WTC11 (cell line): Measurements from ENCODE around the gene MRPS22. TPM values are rescaled to one million over a fixed set of nuclear protein-coding genes. Genes with fewer than 3 reads are reported as not detected.

Source experiments
- ATAC-seq: fragments of 200-7000 bp; cut with Tn5 transposase; 2 replicates; pipeline ENCODE4 v1.10.0; 2021; ENCODE audit warnings: mild to moderate bottlenecking, moderate library complexity
- CTCF ChIA-PET: fragments of 300-600 bp; sonication (Branson Sonifier 250); formaldehyde crosslinking; loops from one replicate; lab custom pipeline; 2021; ENCODE audit warnings: antibody characterized with exemption; lab: Charles Lee
- POLR2A ChIA-PET: fragments of 350-600 bp; sonication (Branson Sonifier 250); formaldehyde crosslinking; loops from one replicate; lab custom pipeline; 2021; ENCODE audit warnings: antibody characterized with exemption; lab: Charles Lee
- DNase-seq: peaks from one replicate; pipeline ENCODE4 v3.0.0; 2021; ENCODE audit warnings: low spot score
- H3K27ac Mint-ChIP-seq: 2 replicates; pipeline ENCODE4 v1.8.0; 2021; ENCODE audit warnings: mixed read lengths
- H3K27me3 Mint-ChIP-seq: 2 replicates; pipeline ENCODE4 v1.8.0; 2021; ENCODE audit warnings: low read depth, mild to moderate bottlenecking, moderate library complexity, mixed read lengths
- H3K36me3 Mint-ChIP-seq: 2 replicates; pipeline ENCODE4 v1.8.0; 2021; ENCODE audit warnings: mixed read lengths
- H3K4me1 Mint-ChIP-seq: 2 replicates; pipeline ENCODE4 v1.8.0; 2022; ENCODE audit warnings: mixed read lengths
- H3K4me3 Mint-ChIP-seq: 2 replicates; pipeline ENCODE4 v1.8.0; 2021; ENCODE audit warnings: mild to moderate bottlenecking, moderate library complexity, mixed read lengths
- H3K9me3 Mint-ChIP-seq: 2 replicates; pipeline ENCODE4 v1.8.0; 2021; ENCODE audit warnings: mixed read lengths
- EMX1 ChIP-seq: fragments of 250-450 bp; sonication (Bioruptor Pico); IDR thresholded peaks from 2 replicates; pipeline ENCODE4 v1.8.0; 2021; ENCODE audit warnings: mild to moderate bottlenecking
- ESRRA ChIP-seq: sonication (generic); formaldehyde crosslinking; IDR thresholded peaks from 2 replicates; pipeline ENCODE4 v1.8.1; 2022; ENCODE audit warnings: mild to moderate bottlenecking, missing genetic modification reagents, borderline replicate concordance
- GABPB1 ChIP-seq: sonication (generic); formaldehyde crosslinking; IDR thresholded peaks from 2 replicates; pipeline ENCODE4 v1.8.1; 2023; ENCODE audit warnings: mild to moderate bottlenecking, missing genetic modification reagents
- KAT7 ChIP-seq: sonication (generic); formaldehyde crosslinking; IDR thresholded peaks from 2 replicates; pipeline ENCODE4 v1.8.1; 2023; ENCODE audit warnings: missing genetic modification reagents, mild to moderate bottlenecking, borderline replicate concordance
- MYBL2 ChIP-seq: sonication (generic); formaldehyde crosslinking; IDR thresholded peaks from 2 replicates; pipeline ENCODE4 v1.8.1; 2023; ENCODE audit warnings: mild to moderate bottlenecking, moderate library complexity, missing genetic modification reagents
- RORB ChIP-seq: fragments of 250-450 bp; sonication (Bioruptor Pico); IDR thresholded peaks from 2 replicates; pipeline ENCODE4 v1.9.0; 2021; ENCODE audit warnings: mild to moderate bottlenecking
- SMAD3 ChIP-seq: sonication (generic); formaldehyde crosslinking; IDR thresholded peaks from 2 replicates; pipeline ENCODE4 v1.8.0; 2022; ENCODE audit warnings: missing genetic modification reagents, mild to moderate bottlenecking, borderline replicate concordance
- SMAD4 ChIP-seq: sonication (generic); formaldehyde crosslinking; IDR thresholded peaks from 2 replicates; pipeline ENCODE4 v1.8.0; 2022; ENCODE audit warnings: mild to moderate bottlenecking, missing genetic modification reagents
- ZNF423 ChIP-seq: fragments of 250-450 bp; sonication (Bioruptor Pico); IDR thresholded peaks from 2 replicates; pipeline ENCODE4 v2.1.2; 2022; ENCODE audit warnings: mild to moderate bottlenecking, moderate library complexity
- total RNA-seq: library from RNA; stranded (reverse); gene quantifications from 3 replicates; pipeline ENCODE4 v1.2.3, GENCODE V29; 2021
- TF ChIP-seq, protein P1 (sequence below): sonication (generic); formaldehyde crosslinking; conservative IDR thresholded peaks from 2 replicates; pipeline ENCODE4 v1.8.1; 2023; ENCODE audit warnings: mild to moderate bottlenecking, low read depth, missing genetic modification reagents, moderate library complexity
- TF ChIP-seq, protein P2 (sequence below): fragments of 250-450 bp; sonication (Bioruptor Pico); IDR thresholded peaks from 2 replicates; pipeline ENCODE4 v1.9.0; 2021; ENCODE audit warnings: mild to moderate bottlenecking, borderline replicate concordance
- TF ChIP-seq, protein P3 (sequence below): sonication (generic); formaldehyde crosslinking; IDR thresholded peaks from 2 replicates; pipeline ENCODE4 v1.8.0; 2023; ENCODE audit warnings: mild to moderate bottlenecking, missing genetic modification reagents
- TF ChIP-seq, protein P4 (sequence below): sonication (generic); formaldehyde crosslinking; IDR thresholded peaks from 2 replicates; pipeline ENCODE4 v1.8.1; 2023; ENCODE audit warnings: mild to moderate bottlenecking, missing genetic modification reagents, moderate library complexity
- TF ChIP-seq, protein P5 (sequence below): fragments of 250-450 bp; sonication (Bioruptor Pico); IDR thresholded peaks from 2 replicates; pipeline ENCODE4 v1.9.0; 2021; ENCODE audit warnings: mild to moderate bottlenecking
- TF ChIP-seq, protein P6 (sequence below): sonication (generic); formaldehyde crosslinking; IDR thresholded peaks from 2 replicates; pipeline ENCODE4 v1.8.1; 2023; ENCODE audit warnings: mild to moderate bottlenecking, missing genetic modification reagents, borderline replicate concordance

MRPS22 gene
- total RNA-seq, 1 experiment from 2014 or later = 44.6 TPM

DNA sequence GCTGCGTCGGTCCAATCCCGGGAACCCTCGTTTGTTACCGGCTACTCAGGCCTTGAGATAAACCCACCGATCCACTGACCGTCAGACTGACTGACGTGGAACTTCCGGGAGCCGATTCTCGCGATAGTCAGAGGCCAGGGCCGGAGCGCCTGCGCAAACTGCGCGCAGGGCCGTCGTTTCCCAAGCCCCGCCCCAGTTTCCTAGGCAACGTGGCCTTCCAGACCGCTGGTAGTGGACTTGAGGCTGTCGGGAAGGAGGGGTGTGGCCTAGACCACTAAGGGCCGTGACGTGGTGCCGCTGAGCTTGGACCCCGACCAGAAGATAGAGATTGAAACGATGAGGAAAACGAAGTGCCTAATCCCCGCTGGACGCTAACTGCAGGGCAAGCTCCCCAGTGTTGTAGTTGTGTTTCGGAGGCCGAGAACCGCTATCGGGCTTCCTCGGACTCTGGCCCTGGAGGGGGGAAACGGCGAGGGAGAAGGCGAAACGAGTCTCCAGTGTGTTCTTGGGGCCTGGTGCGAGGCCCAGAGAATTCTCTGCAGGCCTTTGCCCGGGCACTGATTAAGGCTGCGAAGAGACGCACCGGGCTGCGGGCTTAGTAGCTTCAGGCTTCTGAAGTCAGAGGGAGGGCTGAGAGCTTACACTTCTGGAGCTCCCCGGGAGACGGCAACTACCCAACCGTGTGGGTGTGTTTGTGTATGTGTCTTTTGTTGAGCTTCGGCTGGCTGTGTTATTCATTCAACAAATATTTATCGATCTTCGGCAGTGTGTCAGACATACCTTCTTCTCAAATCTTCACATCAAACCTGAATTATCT, 45.9 kb downstream of the MRPS22 start, which contains the start of gene COPB2 (continued):
- TF ChIP-seq, protein P1, sequence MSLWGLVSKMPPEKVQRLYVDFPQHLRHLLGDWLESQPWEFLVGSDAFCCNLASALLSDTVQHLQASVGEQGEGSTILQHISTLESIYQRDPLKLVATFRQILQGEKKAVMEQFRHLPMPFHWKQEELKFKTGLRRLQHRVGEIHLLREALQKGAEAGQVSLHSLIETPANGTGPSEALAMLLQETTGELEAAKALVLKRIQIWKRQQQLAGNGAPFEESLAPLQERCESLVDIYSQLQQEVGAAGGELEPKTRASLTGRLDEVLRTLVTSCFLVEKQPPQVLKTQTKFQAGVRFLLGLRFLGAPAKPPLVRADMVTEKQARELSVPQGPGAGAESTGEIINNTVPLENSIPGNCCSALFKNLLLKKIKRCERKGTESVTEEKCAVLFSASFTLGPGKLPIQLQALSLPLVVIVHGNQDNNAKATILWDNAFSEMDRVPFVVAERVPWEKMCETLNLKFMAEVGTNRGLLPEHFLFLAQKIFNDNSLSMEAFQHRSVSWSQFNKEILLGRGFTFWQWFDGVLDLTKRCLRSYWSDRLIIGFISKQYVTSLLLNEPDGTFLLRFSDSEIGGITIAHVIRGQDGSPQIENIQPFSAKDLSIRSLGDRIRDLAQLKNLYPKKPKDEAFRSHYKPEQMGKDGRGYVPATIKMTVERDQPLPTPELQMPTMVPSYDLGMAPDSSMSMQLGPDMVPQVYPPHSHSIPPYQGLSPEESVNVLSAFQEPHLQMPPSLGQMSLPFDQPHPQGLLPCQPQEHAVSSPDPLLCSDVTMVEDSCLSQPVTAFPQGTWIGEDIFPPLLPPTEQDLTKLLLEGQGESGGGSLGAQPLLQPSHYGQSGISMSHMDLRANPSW (CRISPR knock-in tag) = no peak
- TF ChIP-seq SMAD4 (CRISPR knock-in tag) (no peak), ZNF423 (CRISPR knock-in tag) (no peak), EMX1 (CRISPR knock-in tag) (no peak), RORB (no peak), SMAD3 (no peak)
- TF ChIP-seq, protein P2, sequence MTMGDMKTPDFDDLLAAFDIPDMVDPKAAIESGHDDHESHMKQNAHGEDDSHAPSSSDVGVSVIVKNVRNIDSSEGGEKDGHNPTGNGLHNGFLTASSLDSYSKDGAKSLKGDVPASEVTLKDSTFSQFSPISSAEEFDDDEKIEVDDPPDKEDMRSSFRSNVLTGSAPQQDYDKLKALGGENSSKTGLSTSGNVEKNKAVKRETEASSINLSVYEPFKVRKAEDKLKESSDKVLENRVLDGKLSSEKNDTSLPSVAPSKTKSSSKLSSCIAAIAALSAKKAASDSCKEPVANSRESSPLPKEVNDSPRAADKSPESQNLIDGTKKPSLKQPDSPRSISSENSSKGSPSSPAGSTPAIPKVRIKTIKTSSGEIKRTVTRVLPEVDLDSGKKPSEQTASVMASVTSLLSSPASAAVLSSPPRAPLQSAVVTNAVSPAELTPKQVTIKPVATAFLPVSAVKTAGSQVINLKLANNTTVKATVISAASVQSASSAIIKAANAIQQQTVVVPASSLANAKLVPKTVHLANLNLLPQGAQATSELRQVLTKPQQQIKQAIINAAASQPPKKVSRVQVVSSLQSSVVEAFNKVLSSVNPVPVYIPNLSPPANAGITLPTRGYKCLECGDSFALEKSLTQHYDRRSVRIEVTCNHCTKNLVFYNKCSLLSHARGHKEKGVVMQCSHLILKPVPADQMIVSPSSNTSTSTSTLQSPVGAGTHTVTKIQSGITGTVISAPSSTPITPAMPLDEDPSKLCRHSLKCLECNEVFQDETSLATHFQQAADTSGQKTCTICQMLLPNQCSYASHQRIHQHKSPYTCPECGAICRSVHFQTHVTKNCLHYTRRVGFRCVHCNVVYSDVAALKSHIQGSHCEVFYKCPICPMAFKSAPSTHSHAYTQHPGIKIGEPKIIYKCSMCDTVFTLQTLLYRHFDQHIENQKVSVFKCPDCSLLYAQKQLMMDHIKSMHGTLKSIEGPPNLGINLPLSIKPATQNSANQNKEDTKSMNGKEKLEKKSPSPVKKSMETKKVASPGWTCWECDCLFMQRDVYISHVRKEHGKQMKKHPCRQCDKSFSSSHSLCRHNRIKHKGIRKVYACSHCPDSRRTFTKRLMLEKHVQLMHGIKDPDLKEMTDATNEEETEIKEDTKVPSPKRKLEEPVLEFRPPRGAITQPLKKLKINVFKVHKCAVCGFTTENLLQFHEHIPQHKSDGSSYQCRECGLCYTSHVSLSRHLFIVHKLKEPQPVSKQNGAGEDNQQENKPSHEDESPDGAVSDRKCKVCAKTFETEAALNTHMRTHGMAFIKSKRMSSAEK (CRISPR knock-in tag) = no peak
- TF ChIP-seq, protein P3, sequence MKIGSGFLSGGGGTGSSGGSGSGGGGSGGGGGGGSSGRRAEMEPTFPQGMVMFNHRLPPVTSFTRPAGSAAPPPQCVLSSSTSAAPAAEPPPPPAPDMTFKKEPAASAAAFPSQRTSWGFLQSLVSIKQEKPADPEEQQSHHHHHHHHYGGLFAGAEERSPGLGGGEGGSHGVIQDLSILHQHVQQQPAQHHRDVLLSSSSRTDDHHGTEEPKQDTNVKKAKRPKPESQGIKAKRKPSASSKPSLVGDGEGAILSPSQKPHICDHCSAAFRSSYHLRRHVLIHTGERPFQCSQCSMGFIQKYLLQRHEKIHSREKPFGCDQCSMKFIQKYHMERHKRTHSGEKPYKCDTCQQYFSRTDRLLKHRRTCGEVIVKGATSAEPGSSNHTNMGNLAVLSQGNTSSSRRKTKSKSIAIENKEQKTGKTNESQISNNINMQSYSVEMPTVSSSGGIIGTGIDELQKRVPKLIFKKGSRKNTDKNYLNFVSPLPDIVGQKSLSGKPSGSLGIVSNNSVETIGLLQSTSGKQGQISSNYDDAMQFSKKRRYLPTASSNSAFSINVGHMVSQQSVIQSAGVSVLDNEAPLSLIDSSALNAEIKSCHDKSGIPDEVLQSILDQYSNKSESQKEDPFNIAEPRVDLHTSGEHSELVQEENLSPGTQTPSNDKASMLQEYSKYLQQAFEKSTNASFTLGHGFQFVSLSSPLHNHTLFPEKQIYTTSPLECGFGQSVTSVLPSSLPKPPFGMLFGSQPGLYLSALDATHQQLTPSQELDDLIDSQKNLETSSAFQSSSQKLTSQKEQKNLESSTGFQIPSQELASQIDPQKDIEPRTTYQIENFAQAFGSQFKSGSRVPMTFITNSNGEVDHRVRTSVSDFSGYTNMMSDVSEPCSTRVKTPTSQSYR (CRISPR knock-in tag) = no peak
- TF ChIP-seq, protein P4, sequence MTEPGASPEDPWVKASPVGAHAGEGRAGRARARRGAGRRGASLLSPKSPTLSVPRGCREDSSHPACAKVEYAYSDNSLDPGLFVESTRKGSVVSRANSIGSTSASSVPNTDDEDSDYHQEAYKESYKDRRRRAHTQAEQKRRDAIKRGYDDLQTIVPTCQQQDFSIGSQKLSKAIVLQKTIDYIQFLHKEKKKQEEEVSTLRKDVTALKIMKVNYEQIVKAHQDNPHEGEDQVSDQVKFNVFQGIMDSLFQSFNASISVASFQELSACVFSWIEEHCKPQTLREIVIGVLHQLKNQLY = no peak
- TF ChIP-seq, protein P5, sequence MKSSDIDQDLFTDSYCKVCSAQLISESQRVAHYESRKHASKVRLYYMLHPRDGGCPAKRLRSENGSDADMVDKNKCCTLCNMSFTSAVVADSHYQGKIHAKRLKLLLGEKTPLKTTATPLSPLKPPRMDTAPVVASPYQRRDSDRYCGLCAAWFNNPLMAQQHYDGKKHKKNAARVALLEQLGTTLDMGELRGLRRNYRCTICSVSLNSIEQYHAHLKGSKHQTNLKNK = no peak

DNA sequence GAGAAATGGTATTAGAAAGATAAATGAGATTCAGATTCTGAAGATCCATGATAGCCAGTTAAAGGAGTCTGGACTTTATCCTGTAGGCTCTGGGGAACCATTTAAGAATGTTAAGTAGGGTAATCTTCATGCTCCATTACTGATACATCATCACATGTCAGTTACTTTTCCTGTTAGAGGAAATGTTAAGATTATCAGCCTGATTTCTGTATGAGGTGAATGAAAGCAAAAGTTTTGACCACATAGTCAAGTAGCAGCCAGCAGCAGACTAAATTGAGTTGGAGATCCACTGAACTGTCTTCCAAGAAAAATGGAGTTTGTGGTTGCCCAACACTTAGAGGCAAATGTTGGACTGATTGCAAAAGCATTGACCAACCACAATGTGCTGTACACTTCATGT, 50.3 kb downstream of the MRPS22 start:
- Mint-ChIP-seq H3K36me3 (no peaks in the 10 kb centered on the region), H3K4me3 (no peak overlapping the region), H3K4me1 (peaks cover 7% of the 10 kb centered on the region), H3K9me3 (no peaks in the 10 kb centered on the region), H3K27me3 (no peaks in the 10 kb centered on the region), H3K27ac (no peak overlapping the region)
- no peak for DNase-seq
- POLR2A ChIA-PET = no interaction called here
- ATAC-seq = no peak
- CTCF ChIA-PET = no interaction called here
- no peak for TF ChIP-seq ESRRA (CRISPR knock-in tag)
- TF ChIP-seq, protein P6, sequence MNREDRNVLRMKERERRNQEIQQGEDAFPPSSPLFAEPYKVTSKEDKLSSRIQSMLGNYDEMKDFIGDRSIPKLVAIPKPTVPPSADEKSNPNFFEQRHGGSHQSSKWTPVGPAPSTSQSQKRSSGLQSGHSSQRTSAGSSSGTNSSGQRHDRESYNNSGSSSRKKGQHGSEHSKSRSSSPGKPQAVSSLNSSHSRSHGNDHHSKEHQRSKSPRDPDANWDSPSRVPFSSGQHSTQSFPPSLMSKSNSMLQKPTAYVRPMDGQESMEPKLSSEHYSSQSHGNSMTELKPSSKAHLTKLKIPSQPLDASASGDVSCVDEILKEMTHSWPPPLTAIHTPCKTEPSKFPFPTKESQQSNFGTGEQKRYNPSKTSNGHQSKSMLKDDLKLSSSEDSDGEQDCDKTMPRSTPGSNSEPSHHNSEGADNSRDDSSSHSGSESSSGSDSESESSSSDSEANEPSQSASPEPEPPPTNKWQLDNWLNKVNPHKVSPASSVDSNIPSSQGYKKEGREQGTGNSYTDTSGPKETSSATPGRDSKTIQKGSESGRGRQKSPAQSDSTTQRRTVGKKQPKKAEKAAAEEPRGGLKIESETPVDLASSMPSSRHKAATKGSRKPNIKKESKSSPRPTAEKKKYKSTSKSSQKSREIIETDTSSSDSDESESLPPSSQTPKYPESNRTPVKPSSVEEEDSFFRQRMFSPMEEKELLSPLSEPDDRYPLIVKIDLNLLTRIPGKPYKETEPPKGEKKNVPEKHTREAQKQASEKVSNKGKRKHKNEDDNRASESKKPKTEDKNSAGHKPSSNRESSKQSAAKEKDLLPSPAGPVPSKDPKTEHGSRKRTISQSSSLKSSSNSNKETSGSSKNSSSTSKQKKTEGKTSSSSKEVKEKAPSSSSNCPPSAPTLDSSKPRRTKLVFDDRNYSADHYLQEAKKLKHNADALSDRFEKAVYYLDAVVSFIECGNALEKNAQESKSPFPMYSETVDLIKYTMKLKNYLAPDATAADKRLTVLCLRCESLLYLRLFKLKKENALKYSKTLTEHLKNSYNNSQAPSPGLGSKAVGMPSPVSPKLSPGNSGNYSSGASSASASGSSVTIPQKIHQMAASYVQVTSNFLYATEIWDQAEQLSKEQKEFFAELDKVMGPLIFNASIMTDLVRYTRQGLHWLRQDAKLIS (CRISPR knock-in tag) = no peak
- no peak for TF ChIP-seq MYBL2 (CRISPR knock-in tag)
- no peak for TF ChIP-seq GABPB1
- no peak for TF ChIP-seq KAT7 (CRISPR knock-in tag)
- TF ChIP-seq, protein P3 (CRISPR knock-in tag) = no peak
